NCI-H146 (cell line): Measurements from ENCODE around the gene ME3.
"Not testable (repeated sequence)": the region's sequence is repeated elsewhere in the genome, so short reads cannot be mapped to it uniquely, and the experiment has no call there.

ENCODE experiments used
- DNase-seq: peaks from one replicate; lab custom pipeline; 2025; lab: John Stamatoyannopoulos, UW

Gene ME3

GRCh38 chr11:86459682-86460460 lies 212.5 kb downstream of the ME3 start:
- no peak for DNase-seq

- no peak for DNase-seq
Measured at GRCh38 chr11:86459002-86459385, 213.4 kb downstream of the ME3 start.

- no peak for DNase-seq
Measured at GRCh38 chr11:86458294-86459001, 214.0 kb downstream of the ME3 start.

GRCh38 chr11:86456075-86456939 lies 216.1 kb downstream of the ME3 start:
- DNase-seq = peak; percentile 66

GRCh38 chr11:86453290-86454030 lies 219.0 kb downstream of the ME3 start:
- DNase-seq = no peak

GRCh38 chr11:86449993-86450629 lies 222.3 kb downstream of the ME3 start:
- no peak for DNase-seq

GRCh38 chr11:86447763-86448480 lies 224.5 kb downstream of the ME3 start:
- no peak for DNase-seq

- no peak for DNase-seq
Measured at GRCh38 chr11:86446924-86447285, 225.5 kb downstream of the ME3 start.

- no peak for DNase-seq
Measured at GRCh38 chr11:86446163-86446923, 226.1 kb downstream of the ME3 start.

GRCh38 chr11:86444981-86445380 lies 227.4 kb downstream of the ME3 start:
- DNase-seq = no peak

GRCh38 chr11:86443415-86443814 lies 229.0 kb downstream of the ME3 start:
- no peak for DNase-seq

GRCh38 chr11:86442827-86443226 lies 229.6 kb downstream of the ME3 start:
- no peak for DNase-seq

GRCh38 chr11:86442420-86442819 lies 230.0 kb downstream of the ME3 start:
- no peak for DNase-seq

GRCh38 chr11:86440843-86441242 lies 231.6 kb downstream of the ME3 start:
- no peak for DNase-seq

GRCh38 chr11:86440305-86440716 lies 232.1 kb downstream of the ME3 start:
- no peak for DNase-seq

- no peak for DNase-seq
Measured at GRCh38 chr11:86438685-86439084, 233.7 kb downstream of the ME3 start.

GRCh38 chr11:86435711-86436110 lies 236.7 kb downstream of the ME3 start:
- no peak for DNase-seq

GRCh38 chr11:86433361-86434095 lies 238.9 kb downstream of the ME3 start:
- DNase-seq = not testable (repeated sequence)

- DNase-seq = no peak
Measured at GRCh38 chr11:86431258-86431657, 241.2 kb downstream of the ME3 start.
